A549 (cell line): ENCODE data around the gene POLK. TPM values are rescaled to one million over a fixed set of nuclear protein-coding genes. Genes with fewer than 3 reads are reported as not detected.

Source experiments
- ATAC-seq, 2 experiments: fragments of 200-7000 bp in 1 of 2; fragments of >200 bp in 1 of 2; cut with Nextera tagmentation in 1 of 2; cut with Tn5 transposase in 1 of 2; 3 replicates each; pipeline versions ENCODE4 v1.8.0 to v1.9.1; 2018 to 2020; ENCODE audit warnings: mild to moderate bottlenecking in 1 of 2, moderate library complexity in 1 of 2
- CTCF ChIA-PET: fragments of 300-600 bp; sonication (Branson Sonifier 250); formaldehyde crosslinking; extraction: SDS; loops from one replicate; lab custom pipeline; 2021; ENCODE audit warnings: antibody characterized with exemption, inconsistent platforms; lab: Yijun Ruan, JAX
- POLR2A ChIA-PET: fragments of 350-600 bp; formaldehyde crosslinking; extraction: SDS; loops from one replicate; lab custom pipeline; 2021; ENCODE audit warnings: antibody characterized with exemption, inconsistent platforms; lab: Yijun Ruan, JAX
- DNase-seq, 2 experiments: peaks; one replicate each; pipeline versions ENCODE4 v3.0.0 to v3.0.0-alpha.2; 2011 to 2016; ENCODE audit warnings: low read depth in 1 of 2, low spot score in 1 of 2
- FAIRE-seq: peaks from 2 replicates; lab custom pipeline; 2011; peaks lifted over from hg19 to GRCh38; lab: Jason Lieb, UNC
- H3K27ac ChIP-seq, 2 experiments: fragments of >200 bp; sonication (Bioruptor Twin); formaldehyde crosslinking; 3 replicates each; pipeline ENCODE4 v1.5.1; 2016 to 2017
- H3K4me1 ChIP-seq: fragments of >200 bp; sonication (Bioruptor Twin); formaldehyde crosslinking; 3 replicates; pipeline ENCODE4 v1.6.1; 2016
- H3K4me2 ChIP-seq: fragments of >200 bp; sonication (Bioruptor Twin); formaldehyde crosslinking; 3 replicates; pipeline ENCODE4 v1.6.1; 2016
- H3K4me3 ChIP-seq: fragments of >200 bp; sonication (Bioruptor Twin); formaldehyde crosslinking; 3 replicates; pipeline ENCODE4 v1.5.1; 2016
- H3K9me3 ChIP-seq: fragments of >200 bp; sonication (Bioruptor Twin); formaldehyde crosslinking; 3 replicates; pipeline ENCODE4 v1.6.1; 2016
- BCL3 ChIP-seq: fragments of >200 bp; sonication (Bioruptor Twin); formaldehyde crosslinking; IDR thresholded peaks from 3 replicates; pipeline ENCODE4 v1.6.1; 2016
- CBX2 ChIP-seq: fragments of 200-600 bp; sonication (generic); IDR thresholded peaks from 2 replicates; pipeline ENCODE4 v1.6.1; 2016; ENCODE audit warnings: low read depth, mild to moderate bottlenecking, borderline replicate concordance
- CBX8 ChIP-seq: fragments of 200-600 bp; sonication (generic); IDR thresholded peaks from 2 replicates; pipeline ENCODE4 v1.6.1; 2016
- CEBPB ChIP-seq, 2 experiments: fragments of >200 bp in 1 of 2; sonication (Bioruptor Twin) in 1 of 2; formaldehyde crosslinking in 1 of 2; IDR thresholded peaks; 2 replicates each; pipeline ENCODE4 v1.6.1; 2012 to 2016
- EHMT2 ChIP-seq: fragments of 200-600 bp; sonication (generic); IDR thresholded peaks from 2 replicates; pipeline ENCODE4 v1.6.1; 2016; ENCODE audit warnings: antibody characterized with exemption, low read depth, mild to moderate bottlenecking, moderate library complexity
- EP300 ChIP-seq, 2 experiments: fragments of >200 bp; sonication (Bioruptor Twin); formaldehyde crosslinking; IDR thresholded peaks; 2 replicates in 1 of 2; 3 replicates in 1 of 2; pipeline ENCODE4 v1.6.1; 2016 to 2017
- ESRRA ChIP-seq: fragments of 150-350 bp; IDR thresholded peaks from 2 replicates; pipeline ENCODE4 v1.6.1; 2014; ENCODE audit warnings: mild to moderate bottlenecking, low read length, borderline replicate concordance
- FOSL2 ChIP-seq, 2 experiments: fragments of 450-650 bp in 1 of 2; fragments of >200 bp in 1 of 2; sonication (Bioruptor Twin) in 1 of 2; formaldehyde crosslinking; IDR thresholded peaks; 2 replicates each; pipeline versions ENCODE4 v1.5.0 to v1.6.1; 2016 to 2020; ENCODE audit warnings: mild to moderate bottlenecking in 1 of 2, moderate library complexity in 1 of 2
- FOXS1 ChIP-seq: fragments of 250-450 bp; sonication (Bioruptor Pico); IDR thresholded peaks from 2 replicates; pipeline ENCODE4 v1.5.0; 2020; ENCODE audit warnings: mild to moderate bottlenecking, moderate library complexity
- GATA3 ChIP-seq: IDR thresholded peaks from 2 replicates; pipeline ENCODE4 v1.6.1; 2012; ENCODE audit warnings: borderline replicate concordance
- HDAC2 ChIP-seq: fragments of 200-600 bp; sonication (generic); IDR thresholded peaks from 2 replicates; pipeline ENCODE4 v1.6.1; 2016
- HES2 ChIP-seq: fragments of >200 bp; sonication (Bioruptor Twin); formaldehyde crosslinking; IDR thresholded peaks from 2 replicates; pipeline ENCODE4 v1.6.1; 2016
- HEYL ChIP-seq: fragments of 250-450 bp; sonication (Bioruptor Pico); IDR thresholded peaks from 2 replicates; pipeline ENCODE4 v1.8.0; 2021; ENCODE audit warnings: mild to moderate bottlenecking, moderate library complexity
- HOXA7 ChIP-seq: fragments of 250-450 bp; sonication (Bioruptor Pico); IDR thresholded peaks from 2 replicates; pipeline ENCODE4 v1.5.0; 2020; ENCODE audit warnings: mild to moderate bottlenecking, moderate library complexity
- HOXB5 ChIP-seq: fragments of 250-450 bp; sonication (Bioruptor Pico); IDR thresholded peaks from 2 replicates; pipeline ENCODE4 v1.5.0; 2020; ENCODE audit warnings: mild to moderate bottlenecking, moderate library complexity
- JUN ChIP-seq, 2 experiments: fragments of >200 bp; sonication (Bioruptor Twin); formaldehyde crosslinking; IDR thresholded peaks; 2 replicates in 1 of 2; 3 replicates in 1 of 2; pipeline ENCODE4 v1.6.1; 2016 to 2017
- KDM1A ChIP-seq: fragments of 200-600 bp; sonication (generic); IDR thresholded peaks from 2 replicates; pipeline ENCODE4 v1.6.1; 2016; ENCODE audit warnings: low read depth, mild to moderate bottlenecking
- NR3C1 ChIP-seq: fragments of >200 bp; sonication (Bioruptor Twin); formaldehyde crosslinking; IDR thresholded peaks from 3 replicates; pipeline ENCODE4 v1.6.1; 2017
- POLR2A ChIP-seq: IDR thresholded peaks from 2 replicates; pipeline ENCODE4 v1.6.1; 2012; ENCODE audit warnings: mild to moderate bottlenecking, low read length
- RAD21 ChIP-seq, 2 experiments: fragments of >200 bp in 1 of 2; sonication (Bioruptor Twin) in 1 of 2; formaldehyde crosslinking in 1 of 2; IDR thresholded peaks in 1 of 2; conservative IDR thresholded peaks in 1 of 2; 2 replicates in 1 of 2; 3 replicates in 1 of 2; pipeline ENCODE4 v1.6.1; 2012 to 2018; ENCODE audit warnings: inconsistent platforms in 1 of 2
- RARB ChIP-seq: fragments of 250-450 bp; sonication (Bioruptor Pico); IDR thresholded peaks from 2 replicates; pipeline ENCODE4 v1.8.0; 2021; ENCODE audit warnings: mild to moderate bottlenecking, moderate library complexity
- RCOR1 ChIP-seq: fragments of 150-350 bp; IDR thresholded peaks from 2 replicates; pipeline ENCODE4 v1.6.1; 2014; ENCODE audit warnings: antibody characterized with exemption, low read length, low read depth
- RFX5 ChIP-seq: fragments of 450-650 bp; IDR thresholded peaks from 2 replicates; pipeline ENCODE4 v1.7.1; 2014; ENCODE audit warnings: antibody characterized with exemption, mild to moderate bottlenecking, moderate library complexity
- RNF2 ChIP-seq: fragments of 200-600 bp; sonication (generic); IDR thresholded peaks from 2 replicates; pipeline ENCODE4 v1.6.1; 2016; ENCODE audit warnings: low read depth, mild to moderate bottlenecking, antibody characterized with exemption, moderate library complexity, borderline replicate concordance
- SMC3 ChIP-seq: fragments of >200 bp; sonication (Bioruptor Twin); formaldehyde crosslinking; IDR thresholded peaks from 3 replicates; pipeline ENCODE4 v1.6.1; 2018; ENCODE audit warnings: inconsistent platforms
- SREBF2 ChIP-seq: fragments of 450-650 bp; IDR thresholded peaks from 2 replicates; pipeline ENCODE4 v1.6.1; 2014; ENCODE audit warnings: mild to moderate bottlenecking, moderate library complexity
- TFCP2L1 ChIP-seq: fragments of 250-450 bp; sonication (Bioruptor Pico); IDR thresholded peaks from 2 replicates; pipeline ENCODE4 v1.5.0; 2021; ENCODE audit warnings: mild to moderate bottlenecking
- WGBS: methylation state at CpG from one replicate; pipeline ENCODE4 v1.1.6; 2017; ENCODE audit errors: missing lambda C conversion rate; 5-methylcytosine and 5-hydroxymethylcytosine counted together
- polyA plus RNA-seq, 4 experiments: library from polyadenylated mRNA; depleted of rRNA in 3 of 4; stranded (reverse); fragments of >200 nt; fragmentation: RNase III in 1 of 4; extraction: RNeasy Plus Mini Kit Qiagen cat#74134 plus additional on column Dnase treatment in 1 of 4; gene quantifications; 2 replicates in 3 of 4; 3 replicates in 1 of 4; pipeline ENCODE4 v1.2.3, GENCODE V29; 2011 to 2017

POLK gene
- polyA plus RNA-seq, 2 of the 4 experiments (the other 2 are of a cell fraction) = 10.9 to 39.8 TPM

GRCh38 chr5:75622564-75622963 lies 110.9 kb downstream of the POLK start:
- TF ChIP-seq BCL3 = no peak
- 0 out of 4 replicates have a peak, but pooled peaks of 1 of the 2 experiments have one; percentile 14 for TF ChIP-seq CEBPB (IDR thresholded peaks at IDR 0.05)
- Histone ChIP-seq H3K27ac (no peak overlapping the region), H3K4me3 (no peak overlapping the region), H3K4me2 (no peak overlapping the region), H3K9me3 (no peaks in the 10 kb centered on the region), H3K4me1 (peaks cover 20% of the 10 kb centered on the region)
- 59% methylated on average over 4 of the region's 4 CpGs for WGBS
- DNase-seq = no peak
- FAIRE-seq = no peak
- no peak for ATAC-seq
- ChIA-PET CTCF (interaction anchor here (1.5 kb wide), 2 partner anchors 9 to 58 kb away, joined by 3 to 4 read pairs; no protein-coding TSS in a partner anchor), POLR2A (no interaction called here)

- Histone ChIP-seq H3K4me2 (peak overlapping the region; percentile 41), H3K27ac (peak overlapping the region in 1 of 2 experiments; percentile 7; a peak in 2 of 6 replicates), H3K4me1 (peaks cover 20% of the 10 kb centered on the region), H3K9me3 (no peaks in the 10 kb centered on the region), H3K4me3 (no peak overlapping the region)
- ChIA-PET POLR2A (no interaction called here), CTCF (no interaction called here)
- ATAC-seq = peak in 1 of 2 experiments; percentile 81; a peak in 3 of 6 replicates
- FAIRE-seq = no peak
- peak in 1 of 2 experiments; percentile 23 for DNase-seq
- TF ChIP-seq JUN (IDR thresholded peaks at IDR 0.05) (no peak), RARB (CRISPR knock-in tag) (no peak), RNF2 (no peak), EHMT2 (no peak), HDAC2 (no peak)
Measured at GRCh38 chr5:75623846-75624245, 112.2 kb downstream of the POLK start.

GRCh38 chr5:75626959-75627358 lies 115.3 kb downstream of the POLK start:
- no peak overlapping the region for H3K4me2 ChIP-seq
- POLR2A ChIA-PET = no interaction called here
- DNase-seq (no peak), FAIRE-seq (no peak), ATAC-seq (no peak)
- H3K9me3 ChIP-seq = no peaks in the 10 kb centered on the region
- no peak overlapping the region for H3K4me3 ChIP-seq
- no peak for TF ChIP-seq HEYL (CRISPR knock-in tag)
- TF ChIP-seq EP300 (IDR thresholded peaks at IDR 0.05) = no peak
- TF ChIP-seq TFCP2L1 (CRISPR knock-in tag) = no peak
- no peak for TF ChIP-seq NR3C1
- TF ChIP-seq FOSL2 (IDR thresholded peaks at IDR 0.05) = no peak
- TF ChIP-seq FOSL2 (CRISPR knock-in tag; IDR thresholded peaks at IDR 0.05) = no peak
- TF ChIP-seq HOXA7 (CRISPR knock-in tag) = no peak
- no peak for TF ChIP-seq RFX5
- no peak for TF ChIP-seq RCOR1
- no peak for TF ChIP-seq SREBF2
- no peak for TF ChIP-seq POLR2A
- TF ChIP-seq ESRRA = no peak
- TF ChIP-seq GATA3 = no peak
- TF ChIP-seq FOXS1 (CRISPR knock-in tag) = no peak
- TF ChIP-seq HES2 = no peak
- TF ChIP-seq BCL3 = no peak
- H3K27ac ChIP-seq = no peak overlapping the region
- H3K4me1 ChIP-seq = peaks cover 20% of the 10 kb centered on the region
- CTCF ChIA-PET = no interaction called here

GRCh38 chr5:75627801-75628200 lies 116.1 kb downstream of the POLK start:
- ChIA-PET CTCF (no interaction called here), POLR2A (no interaction called here)
- 90% methylated on average over 1 of the region's 1 CpG for WGBS
- Histone ChIP-seq H3K4me2 (no peak overlapping the region), H3K4me3 (no peak overlapping the region), H3K4me1 (peaks cover 17% of the 10 kb centered on the region), H3K9me3 (no peaks in the 10 kb centered on the region), H3K27ac (no peak overlapping the region)
- no peak for ATAC-seq
- DNase-seq = no peak
- no peak for FAIRE-seq
- TF ChIP-seq FOSL2 (IDR thresholded peaks at IDR 0.05) (no peak), FOSL2 (CRISPR knock-in tag; IDR thresholded peaks at IDR 0.05) (no peak), RAD21 (conservative IDR thresholded peaks at IDR 0.05 in 1 of 2, IDR thresholded peaks at IDR 0.05 in 1 of 2) (no peak), CBX2 (no peak), CBX8 (no peak), SMC3 (no peak), EP300 (IDR thresholded peaks at IDR 0.05) (no peak), KDM1A (no peak), HOXB5 (CRISPR knock-in tag) (no peak), BCL3 (no peak), NR3C1 (no peak)
